ENCODE measurements around the gene PRDM16. TPM values are rescaled to one million over a fixed set of nuclear protein-coding genes. Genes with fewer than 3 reads are reported as not detected.

PRDM16 gene
- total RNA-seq, 1 experiment from 2014 or later = 1.6 TPM

GRCh38 chr1:3229081-3229725, 160.2 kb downstream of the PRDM16 start:
- ATAC-seq = no peak
- Mint-ChIP-seq H3K27ac (0 out of 2 replicates have a peak overlapping the region, but pooled peaks have one; percentile 57), H3K9me3 (no peaks in the 10 kb centered on the region), H3K36me3 (no peaks in the 10 kb centered on the region), H3K27me3 (ENCODE audit: low read depth) (no peaks in the 10 kb centered on the region; the same call in 1 of the 2 replicates), H3K4me3 (no peak overlapping the region), H3K4me1 (no peaks in the 10 kb centered on the region)
- no peak for DNase-seq (ENCODE audit: low spot score)
- TF ChIP-seq TCF7 (CRISPR knock-in tag; IDR thresholded peaks at IDR 0.05; ENCODE audit: low read depth) (no peak), CREM (CRISPR knock-in tag; IDR thresholded peaks at IDR 0.05) (no peak), CREB1 (CRISPR knock-in tag; IDR thresholded peaks at IDR 0.05) (no peak), ZNF281 (CRISPR knock-in tag; IDR thresholded peaks at IDR 0.05) (no peak), ZNF532 (CRISPR knock-in tag; IDR thresholded peaks at IDR 0.05; ENCODE audit: borderline replicate concordance) (no peak), NFYB (CRISPR knock-in tag; conservative IDR thresholded peaks at IDR 0.05; ENCODE audit: low read depth) (no peak), ARID4B (CRISPR knock-in tag; IDR thresholded peaks at IDR 0.05; ENCODE audit: borderline replicate concordance) (no peak)
- CTCF ChIA-PET = interaction anchor here (1.1 kb wide), 1 partner anchor 9 kb away, joined by 3 read pairs; no protein-coding TSS in a partner anchor
- POLR2A ChIA-PET = interaction anchor here (0.5 kb wide), 1 partner anchor 1571 kb away, joined by 3 read pairs; no protein-coding TSS in a partner anchor

GRCh38 chr1:3230553-3230952, 161.6 kb downstream of the PRDM16 start:
- no peaks in the 10 kb centered on the region for H3K36me3 Mint-ChIP-seq
- ATAC-seq = no peak
- TF ChIP-seq OVOL2 (CRISPR knock-in tag; IDR thresholded peaks at IDR 0.05; ENCODE audit: borderline replicate concordance) (no peak), AR (CRISPR knock-in tag; IDR thresholded peaks at IDR 0.05) (no peak), GABPB1 (CRISPR knock-in tag; IDR thresholded peaks at IDR 0.05) (no peak), ZNF532 (CRISPR knock-in tag; IDR thresholded peaks at IDR 0.05; ENCODE audit: borderline replicate concordance) (no peak)
- H3K27me3 Mint-ChIP-seq (ENCODE audit: low read depth) = no peaks in the 10 kb centered on the region; the same call in 1 of the 2 replicates
- no peak for DNase-seq (ENCODE audit: low spot score)
- H3K4me1 Mint-ChIP-seq = no peaks in the 10 kb centered on the region
- H3K27ac Mint-ChIP-seq = no peak overlapping the region
- ChIA-PET POLR2A (no interaction called here), CTCF (no interaction called here)
- no peak overlapping the region for H3K4me3 Mint-ChIP-seq
- no peaks in the 10 kb centered on the region for H3K9me3 Mint-ChIP-seq
